Stimulated activated naive B cell treated with anti-CD40 and anti-IgM and Interleukin-4, amounts not matched to agents 10 μg/mL and 1 μg/mL and 100 μg/mL, for 72 hours (primary cell): ENCODE data around the gene MYBPC3.
"Not testable (repeated sequence)": the region's sequence is repeated elsewhere in the genome, so short reads cannot be mapped to it uniquely, and the experiment has no call there.

ENCODE experiments used
- ATAC-seq, 2 donors: fragments of 150-1000 bp; cut with Tn5 transposase; replicated peaks; 2 replicates each; pipeline ENCODE4 v1.10.0; 2021; ENCODE audit warnings: moderate library complexity in 1 of 2
- DNase-seq: peaks from one replicate; pipeline ENCODE4 v3.0.0; 2021
- H3K27ac Mint-ChIP-seq: one replicate; pipeline ENCODE4 v1.8.0; 2022; ENCODE audit warnings: mild to moderate bottlenecking, mixed read lengths
- H3K27me3 Mint-ChIP-seq, 2 donors: one replicate each; pipeline ENCODE4 v1.8.0; 2022; ENCODE audit warnings: mixed read lengths in 2 of 2
- H3K36me3 Mint-ChIP-seq, 2 donors: one replicate each; pipeline ENCODE4 v1.8.0; 2022; ENCODE audit warnings: mixed read lengths in 2 of 2, mild to moderate bottlenecking in 1 of 2
- H3K4me1 Mint-ChIP-seq, 2 donors: one replicate each; pipeline ENCODE4 v1.8.0; 2022; ENCODE audit warnings: mixed read lengths in 2 of 2, mild to moderate bottlenecking in 1 of 2
- H3K4me3 Mint-ChIP-seq, 2 donors: one replicate each; pipeline ENCODE4 v1.8.0; 2022; ENCODE audit warnings: mild to moderate bottlenecking in 2 of 2, mixed read lengths in 2 of 2, moderate library complexity in 1 of 2
- H3K9me3 Mint-ChIP-seq, 2 donors: one replicate each; pipeline ENCODE4 v1.8.0; 2022; ENCODE audit warnings: mixed read lengths in 2 of 2, mild to moderate bottlenecking in 1 of 2

The MYBPC3 gene

GRCh38 chr11:47345890-47346563, 6.5 kb downstream of the MYBPC3 start:
- DNase-seq (no peak), ATAC-seq (no peak)
- H3K27ac Mint-ChIP-seq, result peak overlapping the region; percentile 62
- H3K4me3 Mint-ChIP-seq, result no peak overlapping the region
- H3K9me3 Mint-ChIP-seq, result no peaks in the 10 kb centered on the region
- H3K36me3 Mint-ChIP-seq, result peaks cover 0 to 9% of the 10 kb centered on the region in 2 donors
- H3K4me1 Mint-ChIP-seq, result no peaks in the 10 kb centered on the region
- no peaks in the 10 kb centered on the region for H3K27me3 Mint-ChIP-seq

- ATAC-seq (no peak), DNase-seq (no peak)
- H3K4me3 Mint-ChIP-seq, result no peak overlapping the region
- H3K27me3 Mint-ChIP-seq, result no peaks in the 10 kb centered on the region
- no peak overlapping the region for H3K27ac Mint-ChIP-seq
- no peaks in the 10 kb centered on the region for H3K9me3 Mint-ChIP-seq
- peaks cover 0 to 5% of the 10 kb centered on the region in 2 donors for H3K36me3 Mint-ChIP-seq
- H3K4me1 Mint-ChIP-seq, result peaks cover 8 to 9% of the 10 kb centered on the region in 2 donors
These were observed 9.6 kb downstream of the MYBPC3 start for GRCh38 chr11:47342854-47343253.

GRCh38 chr11:47342036-47342803, 10.3 kb downstream of the MYBPC3 start:
- Mint-ChIP-seq H3K36me3 (peaks cover 0 to 6% of the 10 kb centered on the region in 2 donors), H3K9me3 (no peaks in the 10 kb centered on the region), H3K27me3 (no peaks in the 10 kb centered on the region), H3K27ac (no peak overlapping the region), H3K4me3 (no peak overlapping the region), H3K4me1 (peaks cover 8 to 9% of the 10 kb centered on the region in 2 donors)
- ATAC-seq, result peak in 1 of 2 donors; percentile 7
- DNase-seq, result no peak

- ATAC-seq, result no peak
- Mint-ChIP-seq H3K27me3 (no peaks in the 10 kb centered on the region), H3K4me1 (peaks cover 8 to 9% of the 10 kb centered on the region in 2 donors), H3K4me3 (no peak overlapping the region), H3K36me3 (peaks cover 0 to 6% of the 10 kb centered on the region in 2 donors), H3K27ac (no peak overlapping the region), H3K9me3 (no peaks in the 10 kb centered on the region)
- DNase-seq, result no peak
These were observed 11.3 kb downstream of the MYBPC3 start for GRCh38 chr11:47340980-47341775.

- Mint-ChIP-seq H3K4me3 (no peak overlapping the region), H3K27ac (no peak overlapping the region), H3K4me1 (peaks cover 8 to 9% of the 10 kb centered on the region in 2 donors), H3K36me3 (peaks cover 0 to 3% of the 10 kb centered on the region in 2 donors), H3K27me3 (no peaks in the 10 kb centered on the region), H3K9me3 (no peaks in the 10 kb centered on the region)
- no peak for DNase-seq
- no peak for ATAC-seq
These were observed 12.5 kb downstream of the MYBPC3 start for GRCh38 chr11:47340010-47340409.

GRCh38 chr11:47338396-47339241, 13.9 kb downstream of the MYBPC3 start:
- no peaks in the 10 kb centered on the region for H3K27me3 Mint-ChIP-seq
- H3K27ac Mint-ChIP-seq, result peak overlapping the region; percentile 14
- no peaks in the 10 kb centered on the region for H3K9me3 Mint-ChIP-seq

GRCh38 chr11:47337229-47337924, 15.1 kb downstream of the MYBPC3 start:
- Mint-ChIP-seq H3K9me3 (no peaks in the 10 kb centered on the region), H3K4me1 (peaks cover 8 to 9% of the 10 kb centered on the region in 2 donors), H3K27me3 (no peaks in the 10 kb centered on the region), H3K36me3 (peaks cover 0 to 3% of the 10 kb centered on the region in 2 donors), H3K4me3 (no peak overlapping the region), H3K27ac (no peak overlapping the region)
- DNase-seq, result no peak
- no peak for ATAC-seq

More at GRCh38 chr11:47338396-47339241, 13.9 kb downstream of the MYBPC3 start:
- ATAC-seq (no peak), DNase-seq (no peak)
- Mint-ChIP-seq H3K36me3 (peaks cover 0 to 3% of the 10 kb centered on the region in 2 donors), H3K4me1 (peaks cover 8 to 9% of the 10 kb centered on the region in 2 donors), H3K4me3 (no peak overlapping the region)

- peaks cover 8 to 9% of the 10 kb centered on the region in 2 donors for H3K4me1 Mint-ChIP-seq
- no peak overlapping the region for H3K4me3 Mint-ChIP-seq
- no peaks in the 10 kb centered on the region for H3K27me3 Mint-ChIP-seq
- ATAC-seq (no peak), DNase-seq (no peak)
- H3K27ac Mint-ChIP-seq, result no peak overlapping the region
- H3K9me3 Mint-ChIP-seq, result no peaks in the 10 kb centered on the region
- H3K36me3 Mint-ChIP-seq, result peaks cover 0 to 3% of the 10 kb centered on the region in 2 donors
These were observed 15.9 kb downstream of the MYBPC3 start for GRCh38 chr11:47336595-47336994.

GRCh38 chr11:47335733-47336132, 16.8 kb downstream of the MYBPC3 start:
- ATAC-seq, result no peak
- H3K4me1 Mint-ChIP-seq, result peaks cover 8 to 9% of the 10 kb centered on the region in 2 donors

GRCh38 chr11:47334699-47335411, 17.6 kb downstream of the MYBPC3 start:
- DNase-seq, H3K27me3 Mint-ChIP-seq, H3K27ac Mint-ChIP-seq, H3K9me3 Mint-ChIP-seq, H3K4me3 Mint-ChIP-seq, ATAC-seq, H3K36me3 Mint-ChIP-seq, H3K4me1 Mint-ChIP-seq: not testable (repeated sequence)

More at GRCh38 chr11:47335733-47336132, 16.8 kb downstream of the MYBPC3 start:
- DNase-seq, result no peak
- Mint-ChIP-seq H3K9me3 (no peaks in the 10 kb centered on the region), H3K27ac (no peak overlapping the region), H3K27me3 (no peaks in the 10 kb centered on the region), H3K36me3 (peaks cover 0 to 3% of the 10 kb centered on the region in 2 donors), H3K4me3 (no peak overlapping the region)

GRCh38 chr11:47333886-47334443, 18.5 kb downstream of the MYBPC3 start:
- DNase-seq, result no peak
- Mint-ChIP-seq H3K36me3 (peaks cover 3 to 10% of the 10 kb centered on the region in 2 donors), H3K4me3 (no peak overlapping the region), H3K4me1 (peaks cover 6% of the 10 kb centered on the region in 2 donors), H3K27ac (peak overlapping the region; percentile 25), H3K27me3 (no peaks in the 10 kb centered on the region), H3K9me3 (no peaks in the 10 kb centered on the region)
- no peak for ATAC-seq

GRCh38 chr11:47333526-47333845, 19.0 kb downstream of the MYBPC3 start:
- no peaks in the 10 kb centered on the region for H3K27me3 Mint-ChIP-seq

More at GRCh38 chr11:47333526-47333845, 19.0 kb downstream of the MYBPC3 start:
- H3K4me1 Mint-ChIP-seq, result peaks cover 8 to 10% of the 10 kb centered on the region in 2 donors
- H3K4me3 Mint-ChIP-seq, result no peak overlapping the region
- ATAC-seq (no peak), DNase-seq (no peak)
- peaks cover 4 to 15% of the 10 kb centered on the region in 2 donors for H3K36me3 Mint-ChIP-seq
- no peak overlapping the region for H3K27ac Mint-ChIP-seq
- no peaks in the 10 kb centered on the region for H3K9me3 Mint-ChIP-seq
